Measurements from ENCODE around the gene SERPINA12.

DNA sequence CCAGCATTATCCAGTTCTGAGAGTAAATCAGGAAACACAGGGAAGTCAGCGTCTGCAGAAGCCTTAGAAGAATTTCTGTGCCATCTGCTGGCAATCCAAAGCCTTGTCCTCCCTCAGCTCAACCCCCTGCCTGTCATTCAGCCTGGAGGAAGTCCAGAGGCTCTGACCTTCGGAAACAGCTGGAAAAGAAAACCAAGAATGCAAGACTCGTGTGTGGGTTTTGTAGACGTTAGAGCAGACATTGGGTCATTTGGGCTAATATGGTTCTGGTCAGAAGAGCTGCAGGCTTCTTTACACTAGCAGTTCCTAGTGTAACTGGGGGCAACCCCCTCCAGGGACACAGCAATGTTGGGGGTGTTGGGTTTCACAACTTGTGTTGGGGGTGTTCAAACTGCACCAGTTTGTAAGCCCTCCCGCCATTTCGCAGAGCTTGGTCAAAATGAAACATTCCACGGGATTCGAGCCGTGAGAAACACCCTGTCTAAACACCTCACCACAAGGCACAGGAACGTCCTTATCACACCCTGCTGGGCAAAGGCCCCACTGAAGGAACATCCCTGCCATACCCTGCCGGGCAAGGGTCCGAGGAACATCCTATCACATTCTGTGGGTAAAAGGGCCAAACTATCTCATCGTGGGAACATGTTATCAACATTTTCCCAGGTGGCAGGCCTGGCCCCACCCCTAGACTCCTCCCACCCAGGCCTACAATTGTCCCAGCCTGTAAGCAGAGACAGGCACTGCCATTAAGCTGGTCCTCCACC lies 30.9 kb upstream of the SERPINA12 start:
- TF ChIP-seq, protein P1, sequence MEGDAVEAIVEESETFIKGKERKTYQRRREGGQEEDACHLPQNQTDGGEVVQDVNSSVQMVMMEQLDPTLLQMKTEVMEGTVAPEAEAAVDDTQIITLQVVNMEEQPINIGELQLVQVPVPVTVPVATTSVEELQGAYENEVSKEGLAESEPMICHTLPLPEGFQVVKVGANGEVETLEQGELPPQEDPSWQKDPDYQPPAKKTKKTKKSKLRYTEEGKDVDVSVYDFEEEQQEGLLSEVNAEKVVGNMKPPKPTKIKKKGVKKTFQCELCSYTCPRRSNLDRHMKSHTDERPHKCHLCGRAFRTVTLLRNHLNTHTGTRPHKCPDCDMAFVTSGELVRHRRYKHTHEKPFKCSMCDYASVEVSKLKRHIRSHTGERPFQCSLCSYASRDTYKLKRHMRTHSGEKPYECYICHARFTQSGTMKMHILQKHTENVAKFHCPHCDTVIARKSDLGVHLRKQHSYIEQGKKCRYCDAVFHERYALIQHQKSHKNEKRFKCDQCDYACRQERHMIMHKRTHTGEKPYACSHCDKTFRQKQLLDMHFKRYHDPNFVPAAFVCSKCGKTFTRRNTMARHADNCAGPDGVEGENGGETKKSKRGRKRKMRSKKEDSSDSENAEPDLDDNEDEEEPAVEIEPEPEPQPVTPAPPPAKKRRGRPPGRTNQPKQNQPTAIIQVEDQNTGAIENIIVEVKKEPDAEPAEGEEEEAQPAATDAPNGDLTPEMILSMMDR (conservative IDR thresholded peaks at IDR 0.05), result no peak
- TF ChIP-seq ZFX (IDR thresholded peaks at IDR 0.05), result no peak

Measured in C4-2B (cell line).